ENCODE data around the gene LILRA6.

The LILRA6 gene

DNA sequence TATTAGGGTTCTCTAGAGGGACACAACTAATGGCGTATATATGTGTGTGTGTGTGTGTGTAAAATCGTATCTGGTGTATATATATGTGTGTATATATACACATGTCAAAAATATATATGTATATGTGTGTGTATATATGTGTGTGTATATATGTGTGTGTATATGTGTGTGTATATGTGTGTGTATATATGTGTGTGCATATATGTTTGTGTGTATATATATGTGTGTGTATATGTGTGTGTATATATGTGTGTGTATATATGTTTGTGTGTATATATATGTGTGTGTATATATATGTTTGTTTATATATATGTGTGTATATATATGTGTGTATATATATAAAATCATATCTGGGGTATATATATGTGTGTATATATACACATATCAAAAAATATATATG is 19.9 kb upstream of the LILRA6 start:
- no peak overlapping the region for H3K23ac ChIP-seq (ENCODE audit: low read length)
- H3K4me1 ChIP-seq (ENCODE audit: control insufficient read depth, low read depth, low read length), result no peaks in the 10 kb centered on the region
- no CpG with 5 or more reads among the region's 2 CpGs for WGBS (ENCODE audit: extremely low coverage, insufficient coverage, low lambda C conversion rate)
- no peak for DNase-seq
- no peak overlapping the region for H3K4ac ChIP-seq (ENCODE audit: low read depth, low read length)
- no peaks in the 10 kb centered on the region for H3K27me3 ChIP-seq (ENCODE audit: insufficient read depth, low read length, poor library complexity)
- H3K56ac ChIP-seq (ENCODE audit: low read length), result no peak overlapping the region
- H4K5ac ChIP-seq (ENCODE audit: low read length), result no peak overlapping the region
- H3K79me2 ChIP-seq (ENCODE audit: control insufficient read depth, insufficient read depth, low read length), result no peaks in the 10 kb centered on the region
- no peak overlapping the region for H2BK15ac ChIP-seq (replicated peaks; ENCODE audit: low read depth)
- no peak overlapping the region for H3K18ac ChIP-seq (ENCODE audit: low read length)
- no peaks in the 10 kb centered on the region for H3K36me3 ChIP-seq (ENCODE audit: control insufficient read depth, insufficient read depth, low read length)
- no peak overlapping the region for H3K9ac ChIP-seq (ENCODE audit: low read length)
- no peak overlapping the region for H3K27ac ChIP-seq (ENCODE audit: low read depth, low read length)
- H2AK5ac ChIP-seq (ENCODE audit: low read length), result no peak overlapping the region
- H2BK5ac ChIP-seq (ENCODE audit: low read length), result no peak overlapping the region
- H3K79me1 ChIP-seq (ENCODE audit: low read length), result no peaks in the 10 kb centered on the region
- H3K4me3 ChIP-seq (ENCODE audit: low read length), result no peak overlapping the region
- no peak overlapping the region for H4K8ac ChIP-seq (ENCODE audit: low read depth, low read length)
- no peak overlapping the region for H3K4me2 ChIP-seq (ENCODE audit: low read length)
- no peak overlapping the region for H2BK120ac ChIP-seq (ENCODE audit: low read depth, low read length)

DNA sequence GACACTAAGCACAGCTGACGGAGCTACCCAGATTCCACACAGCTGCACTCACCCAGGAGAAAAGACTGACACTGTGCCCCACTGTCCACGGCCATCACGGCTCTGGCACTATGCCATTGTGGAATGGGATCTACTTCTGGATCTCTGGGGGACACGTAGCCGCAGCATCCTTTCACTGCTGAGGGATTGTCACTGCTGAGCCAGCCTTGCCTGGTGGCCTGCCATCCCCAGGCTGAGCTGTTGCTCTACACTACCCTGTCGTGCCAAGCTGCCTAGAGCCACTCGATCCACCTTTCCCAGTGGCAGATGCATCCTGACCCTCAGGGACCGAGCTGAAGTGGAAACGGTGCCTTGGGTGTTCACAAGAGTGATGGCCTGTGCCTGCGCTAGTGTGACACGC is 19.5 kb upstream of the LILRA6 start:
- H2AK5ac ChIP-seq (ENCODE audit: low read length), result no peak overlapping the region
- H3K27ac ChIP-seq (ENCODE audit: low read depth, low read length), result no peak overlapping the region
- H3K4ac ChIP-seq (ENCODE audit: low read depth, low read length), result no peak overlapping the region
- H3K27me3 ChIP-seq (ENCODE audit: insufficient read depth, low read length, poor library complexity), result no peaks in the 10 kb centered on the region
- WGBS (ENCODE audit: extremely low coverage, insufficient coverage, low lambda C conversion rate), result no CpG with 5 or more reads among the region's 11 CpGs
- H3K79me1 ChIP-seq (ENCODE audit: low read length), result no peaks in the 10 kb centered on the region
- no peak overlapping the region for H3K56ac ChIP-seq (ENCODE audit: low read length)
- H2BK5ac ChIP-seq (ENCODE audit: low read length), result no peak overlapping the region
- no peak overlapping the region for H2BK120ac ChIP-seq (ENCODE audit: low read depth, low read length)
- H3K9ac ChIP-seq (ENCODE audit: low read length), result no peak overlapping the region
- H3K4me1 ChIP-seq (ENCODE audit: control insufficient read depth, low read depth, low read length), result no peaks in the 10 kb centered on the region
- no peak overlapping the region for H3K23ac ChIP-seq (ENCODE audit: low read length)
- H2BK15ac ChIP-seq (replicated peaks; ENCODE audit: low read depth), result no peak overlapping the region
- H4K8ac ChIP-seq (ENCODE audit: low read depth, low read length), result no peak overlapping the region
- no peak overlapping the region for H4K5ac ChIP-seq (ENCODE audit: low read length)
- no peak overlapping the region for H3K4me3 ChIP-seq (ENCODE audit: low read length)
- no peak for DNase-seq
- no peak overlapping the region for H3K4me2 ChIP-seq (ENCODE audit: low read length)
- H3K36me3 ChIP-seq (ENCODE audit: control insufficient read depth, insufficient read depth, low read length), result no peaks in the 10 kb centered on the region
- H3K79me2 ChIP-seq (ENCODE audit: control insufficient read depth, insufficient read depth, low read length), result no peaks in the 10 kb centered on the region
- H3K18ac ChIP-seq (ENCODE audit: low read length), result no peak overlapping the region

- H3K4ac ChIP-seq (ENCODE audit: low read depth, low read length), result no peak within 1 kb of the TSS
- DNase-seq, result no peak
- no peaks in the 10 kb centered on the region for H3K4me1 ChIP-seq (ENCODE audit: control insufficient read depth, low read depth, low read length)
- H2BK120ac ChIP-seq (ENCODE audit: low read depth, low read length), result no peak within 1 kb of the TSS
- H3K9ac ChIP-seq (ENCODE audit: low read length), result no peak within 1 kb of the TSS
- H2BK5ac ChIP-seq (ENCODE audit: low read length), result no peak within 1 kb of the TSS
- no peak within 1 kb of the TSS for H2AK5ac ChIP-seq (ENCODE audit: low read length)
- H3K23ac ChIP-seq (ENCODE audit: low read length), result no peak within 1 kb of the TSS
- no CpG with 5 or more reads among the region's 9 CpGs for WGBS (ENCODE audit: extremely low coverage, insufficient coverage, low lambda C conversion rate)
- H3K4me2 ChIP-seq (ENCODE audit: low read length), result no peak within 1 kb of the TSS
- no peaks in the 10 kb centered on the region for H3K27me3 ChIP-seq (ENCODE audit: insufficient read depth, low read length, poor library complexity)
- H3K79me2 ChIP-seq (ENCODE audit: control insufficient read depth, insufficient read depth, low read length), result no peaks in the 10 kb centered on the region
- no peak within 1 kb of the TSS for H3K56ac ChIP-seq (ENCODE audit: low read length)
- no peak within 1 kb of the TSS for H2BK15ac ChIP-seq (replicated peaks; ENCODE audit: low read depth)
- H3K36me3 ChIP-seq (ENCODE audit: control insufficient read depth, insufficient read depth, low read length), result no peaks in the 10 kb centered on the region
- H3K18ac ChIP-seq (ENCODE audit: low read length), result no peak within 1 kb of the TSS
- no peak within 1 kb of the TSS for H3K4me3 ChIP-seq (ENCODE audit: low read length)
- no peak within 1 kb of the TSS for H4K5ac ChIP-seq (ENCODE audit: low read length)
- no peak within 1 kb of the TSS for H3K27ac ChIP-seq (ENCODE audit: low read depth, low read length)
- no peaks in the 10 kb centered on the region for H3K79me1 ChIP-seq (ENCODE audit: low read length)
- H4K8ac ChIP-seq (ENCODE audit: low read depth, low read length), result no peak within 1 kb of the TSS
These were observed 14.5 kb upstream of the LILRA6 start, which contains the start of gene LILRB5 for GRCh38 chr19:54257116-54257480. LILRB5 (minus strand) TSS chr19:54257273; CDS start chr19:54257193, 80 bp downstream.

DNA sequence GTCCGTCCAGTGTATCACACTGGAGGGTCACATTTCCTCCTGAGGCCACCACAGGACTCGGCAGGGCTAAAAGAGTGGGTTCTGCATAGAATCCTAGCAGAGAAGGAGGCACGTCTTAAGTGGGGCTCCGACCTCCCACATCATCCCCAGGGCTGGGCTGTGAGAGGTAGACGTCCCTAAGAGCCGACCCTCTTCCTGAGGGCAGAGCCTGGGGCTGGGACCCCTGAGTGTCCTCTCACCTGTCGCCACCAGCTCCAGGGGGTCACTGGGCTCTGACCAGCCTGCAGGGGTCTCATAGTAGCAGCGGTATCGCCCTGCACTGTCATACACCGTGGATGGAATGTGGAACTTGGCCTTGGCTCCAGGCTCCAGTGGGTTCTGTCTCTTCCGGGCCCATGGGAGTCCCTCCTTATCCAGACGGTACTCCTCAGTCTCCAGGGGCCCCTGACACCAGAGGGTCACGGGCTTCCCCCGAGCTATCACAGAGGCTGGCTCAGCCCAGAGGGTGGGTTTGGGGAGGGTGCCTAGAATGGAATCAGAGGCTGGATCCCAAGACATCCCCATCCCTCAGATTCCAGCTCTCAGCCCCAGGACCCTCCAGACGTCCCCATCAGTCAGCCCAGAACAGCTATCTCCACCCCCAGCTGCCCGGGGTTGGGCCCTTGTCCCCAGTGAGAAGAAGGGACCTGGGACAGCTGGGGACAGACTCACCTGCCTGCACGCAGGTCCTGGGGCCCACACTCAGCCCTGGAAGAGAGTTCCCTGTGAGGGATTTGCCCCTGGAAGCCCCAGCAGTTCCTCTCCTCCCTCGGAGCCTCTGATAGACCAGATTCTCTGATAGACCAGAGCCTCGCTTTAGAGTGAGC is 13.9 kb upstream of the LILRA6 start:
- H2BK15ac ChIP-seq (replicated peaks; ENCODE audit: low read depth), result no peak overlapping the region
- H3K4me3 ChIP-seq (ENCODE audit: low read length), result no peak overlapping the region
- WGBS (ENCODE audit: extremely low coverage, insufficient coverage, low lambda C conversion rate), result no CpG with 5 or more reads among the region's 19 CpGs
- H3K79me1 ChIP-seq (ENCODE audit: low read length), result no peaks in the 10 kb centered on the region
- H3K27me3 ChIP-seq (ENCODE audit: insufficient read depth, low read length, poor library complexity), result no peaks in the 10 kb centered on the region
- H4K5ac ChIP-seq (ENCODE audit: low read length), result no peak overlapping the region
- H3K4me2 ChIP-seq (ENCODE audit: low read length), result no peak overlapping the region
- H3K9ac ChIP-seq (ENCODE audit: low read length), result no peak overlapping the region
- H3K27ac ChIP-seq (ENCODE audit: low read depth, low read length), result no peak overlapping the region
- H4K8ac ChIP-seq (ENCODE audit: low read depth, low read length), result no peak overlapping the region
- H3K23ac ChIP-seq (ENCODE audit: low read length), result no peak overlapping the region
- DNase-seq, result no peak
- H3K18ac ChIP-seq (ENCODE audit: low read length), result no peak overlapping the region
- no peaks in the 10 kb centered on the region for H3K36me3 ChIP-seq (ENCODE audit: control insufficient read depth, insufficient read depth, low read length)
- H3K4ac ChIP-seq (ENCODE audit: low read depth, low read length), result no peak overlapping the region
- no peak overlapping the region for H3K56ac ChIP-seq (ENCODE audit: low read length)
- no peak overlapping the region for H2BK5ac ChIP-seq (ENCODE audit: low read length)
- H2AK5ac ChIP-seq (ENCODE audit: low read length), result no peak overlapping the region
- H3K4me1 ChIP-seq (ENCODE audit: control insufficient read depth, low read depth, low read length), result no peaks in the 10 kb centered on the region
- no peak overlapping the region for H2BK120ac ChIP-seq (ENCODE audit: low read depth, low read length)
- H3K79me2 ChIP-seq (ENCODE audit: control insufficient read depth, insufficient read depth, low read length), result no peaks in the 10 kb centered on the region

DNA sequence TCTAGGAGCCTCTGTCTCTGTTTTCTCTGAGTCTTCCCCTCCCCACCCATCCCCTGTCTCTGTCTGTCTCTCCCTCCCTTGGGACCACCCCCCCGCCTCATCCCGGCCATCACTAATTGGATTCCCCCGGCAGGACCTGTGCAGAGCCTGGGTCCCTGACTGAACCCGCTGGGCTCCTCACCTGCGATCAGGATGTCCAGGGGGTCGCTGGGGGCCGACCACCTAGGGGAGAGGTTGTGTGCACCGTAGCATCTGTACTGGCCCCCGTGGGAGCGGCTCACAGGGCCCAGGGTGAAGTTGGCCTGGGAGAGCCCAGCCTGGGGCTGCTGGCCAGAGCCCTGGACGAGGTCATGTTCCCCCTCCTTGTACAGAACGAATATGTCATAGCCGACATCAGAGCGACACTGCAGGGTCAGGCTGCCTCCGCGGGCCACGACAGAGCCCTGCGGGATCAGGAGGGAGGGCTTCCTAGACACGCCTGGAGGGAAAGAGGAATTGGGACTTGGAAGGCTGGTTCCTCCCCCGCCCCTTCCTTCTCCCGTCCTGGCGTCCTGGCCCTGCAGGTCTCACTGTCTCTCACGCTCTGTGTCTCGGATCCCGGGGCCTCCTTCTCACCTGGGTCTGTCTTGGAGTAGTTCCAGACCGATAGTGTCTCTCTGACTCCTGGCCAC is 12.7 kb upstream of the LILRA6 start:
- H3K18ac ChIP-seq (ENCODE audit: low read length), result no peak overlapping the region
- DNase-seq, result peak; percentile 17
- no CpG with 5 or more reads among the region's 26 CpGs for WGBS (ENCODE audit: extremely low coverage, insufficient coverage, low lambda C conversion rate)

More for the DNA sequence above, 12.7 kb upstream of the LILRA6 start:
- Histone ChIP-seq H3K4me1 (ENCODE audit: control insufficient read depth, low read depth, low read length) (no peaks in the 10 kb centered on the region), H3K56ac (ENCODE audit: low read length) (no peak overlapping the region), H3K9ac (ENCODE audit: low read length) (no peak overlapping the region), H4K8ac (ENCODE audit: low read depth, low read length) (no peak overlapping the region), H3K79me2 (ENCODE audit: control insufficient read depth, insufficient read depth, low read length) (no peaks in the 10 kb centered on the region), H4K5ac (ENCODE audit: low read length) (no peak overlapping the region), H3K4ac (ENCODE audit: low read depth, low read length) (no peak overlapping the region), H2BK5ac (ENCODE audit: low read length) (no peak overlapping the region), H2BK120ac (ENCODE audit: low read depth, low read length) (no peak overlapping the region), H3K4me2 (ENCODE audit: low read length) (no peak overlapping the region), H2BK15ac (replicated peaks; ENCODE audit: low read depth) (no peak overlapping the region), H2AK5ac (ENCODE audit: low read length) (no peak overlapping the region), H3K27me3 (ENCODE audit: insufficient read depth, low read length, poor library complexity) (no peaks in the 10 kb centered on the region), H3K36me3 (ENCODE audit: control insufficient read depth, insufficient read depth, low read length) (no peaks in the 10 kb centered on the region), H3K4me3 (ENCODE audit: low read length) (no peak overlapping the region), H3K23ac (ENCODE audit: low read length) (no peak overlapping the region), H3K79me1 (ENCODE audit: low read length) (no peaks in the 10 kb centered on the region), H3K27ac (ENCODE audit: low read depth, low read length) (no peak overlapping the region)
